Limb (tissue), 2 donors: ENCODE data around the gene SETX.
A peak's percentile ranks its signal among the peaks of the same experiment; 100 is the strongest.
"Not testable (repeated sequence)": the region's sequence is repeated elsewhere in the genome, so short reads cannot be mapped to it uniquely, and the experiment has no call there.

Experiments used
- DNase-seq, 2 donors: peaks; one replicate each; pipeline ENCODE4 v3.0.0-alpha.2; 2016; ENCODE audit errors: extremely low spot score in 2 of 2

Gene SETX, protein sequence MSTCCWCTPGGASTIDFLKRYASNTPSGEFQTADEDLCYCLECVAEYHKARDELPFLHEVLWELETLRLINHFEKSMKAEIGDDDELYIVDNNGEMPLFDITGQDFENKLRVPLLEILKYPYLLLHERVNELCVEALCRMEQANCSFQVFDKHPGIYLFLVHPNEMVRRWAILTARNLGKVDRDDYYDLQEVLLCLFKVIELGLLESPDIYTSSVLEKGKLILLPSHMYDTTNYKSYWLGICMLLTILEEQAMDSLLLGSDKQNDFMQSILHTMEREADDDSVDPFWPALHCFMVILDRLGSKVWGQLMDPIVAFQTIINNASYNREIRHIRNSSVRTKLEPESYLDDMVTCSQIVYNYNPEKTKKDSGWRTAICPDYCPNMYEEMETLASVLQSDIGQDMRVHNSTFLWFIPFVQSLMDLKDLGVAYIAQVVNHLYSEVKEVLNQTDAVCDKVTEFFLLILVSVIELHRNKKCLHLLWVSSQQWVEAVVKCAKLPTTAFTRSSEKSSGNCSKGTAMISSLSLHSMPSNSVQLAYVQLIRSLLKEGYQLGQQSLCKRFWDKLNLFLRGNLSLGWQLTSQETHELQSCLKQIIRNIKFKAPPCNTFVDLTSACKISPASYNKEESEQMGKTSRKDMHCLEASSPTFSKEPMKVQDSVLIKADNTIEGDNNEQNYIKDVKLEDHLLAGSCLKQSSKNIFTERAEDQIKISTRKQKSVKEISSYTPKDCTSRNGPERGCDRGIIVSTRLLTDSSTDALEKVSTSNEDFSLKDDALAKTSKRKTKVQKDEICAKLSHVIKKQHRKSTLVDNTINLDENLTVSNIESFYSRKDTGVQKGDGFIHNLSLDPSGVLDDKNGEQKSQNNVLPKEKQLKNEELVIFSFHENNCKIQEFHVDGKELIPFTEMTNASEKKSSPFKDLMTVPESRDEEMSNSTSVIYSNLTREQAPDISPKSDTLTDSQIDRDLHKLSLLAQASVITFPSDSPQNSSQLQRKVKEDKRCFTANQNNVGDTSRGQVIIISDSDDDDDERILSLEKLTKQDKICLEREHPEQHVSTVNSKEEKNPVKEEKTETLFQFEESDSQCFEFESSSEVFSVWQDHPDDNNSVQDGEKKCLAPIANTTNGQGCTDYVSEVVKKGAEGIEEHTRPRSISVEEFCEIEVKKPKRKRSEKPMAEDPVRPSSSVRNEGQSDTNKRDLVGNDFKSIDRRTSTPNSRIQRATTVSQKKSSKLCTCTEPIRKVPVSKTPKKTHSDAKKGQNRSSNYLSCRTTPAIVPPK (N-terminal part only)

DNA sequence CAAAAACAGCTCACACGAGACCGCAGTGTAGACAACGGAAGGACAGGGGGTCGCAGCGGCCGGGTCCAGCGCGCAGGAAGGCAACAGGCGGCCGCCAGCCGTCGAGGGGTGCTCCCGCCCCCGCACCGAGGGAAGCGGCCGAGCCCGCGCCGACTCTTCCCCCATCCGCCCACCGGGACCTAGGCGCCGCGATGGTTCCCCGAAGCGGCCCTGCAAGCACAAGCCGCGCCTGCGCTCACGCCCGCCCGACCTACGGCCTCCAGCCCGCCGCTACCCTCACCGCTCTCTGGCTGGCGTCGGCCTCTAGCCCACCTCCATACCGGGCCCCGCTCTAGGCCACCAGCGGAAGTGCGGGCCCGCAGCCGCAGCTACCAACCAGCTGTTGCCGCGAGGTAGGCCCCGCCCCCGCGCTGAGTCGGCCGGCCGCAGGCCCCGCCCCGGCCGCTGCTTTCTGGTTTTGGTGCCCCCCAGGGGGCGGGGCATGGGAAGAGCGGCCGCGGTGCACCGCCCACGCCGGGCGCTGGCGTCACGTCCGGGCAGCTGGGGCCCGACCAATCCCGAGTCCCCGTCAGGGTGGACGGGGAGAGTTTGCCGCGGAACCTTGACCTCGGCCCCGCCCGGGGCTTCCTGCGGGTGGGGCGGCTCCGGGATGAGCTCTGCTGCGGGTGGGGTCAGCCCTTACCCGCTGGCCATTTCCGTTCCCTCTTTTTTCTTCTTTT is at the start of gene SETX:
TSS of gene SETX (minus strand) at position 350 of the 719 bp plus-strand sequence. CDS start 5,558 bp downstream, outside the sequence.
- peak; percentile 98 to 99 for DNase-seq

DNA sequence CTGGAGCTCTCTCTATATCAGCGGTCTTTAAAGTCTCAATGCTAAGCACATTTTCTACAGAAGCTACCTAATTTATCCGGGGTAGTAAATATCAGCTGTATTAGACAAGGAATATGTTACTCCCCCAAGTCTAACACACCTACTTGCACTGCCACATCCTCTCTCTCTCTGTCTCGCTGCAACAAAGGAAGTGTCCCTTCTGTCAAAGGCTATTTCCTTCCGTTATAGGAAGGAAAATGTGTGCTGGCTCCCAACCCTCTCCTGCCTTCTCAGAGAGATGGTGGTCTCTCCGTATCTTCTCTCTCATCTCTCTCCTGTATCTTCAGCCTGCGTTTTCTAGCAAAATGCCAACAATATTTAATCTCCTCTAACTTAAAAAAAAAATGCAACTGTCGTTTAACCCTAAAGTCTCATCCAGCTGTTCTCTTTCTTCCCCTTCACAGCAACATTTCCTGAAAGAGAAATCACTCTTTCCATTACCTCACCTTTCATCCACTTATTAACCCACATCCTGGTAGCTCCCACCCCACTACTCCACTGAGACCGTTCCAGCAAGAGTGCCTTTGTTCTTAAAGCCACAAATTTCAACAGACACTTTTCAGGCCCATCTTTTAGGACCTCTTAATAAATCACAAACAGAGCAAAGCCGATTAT is 49.6 kb upstream of the SETX start:
- DNase-seq = no peak

DNA sequence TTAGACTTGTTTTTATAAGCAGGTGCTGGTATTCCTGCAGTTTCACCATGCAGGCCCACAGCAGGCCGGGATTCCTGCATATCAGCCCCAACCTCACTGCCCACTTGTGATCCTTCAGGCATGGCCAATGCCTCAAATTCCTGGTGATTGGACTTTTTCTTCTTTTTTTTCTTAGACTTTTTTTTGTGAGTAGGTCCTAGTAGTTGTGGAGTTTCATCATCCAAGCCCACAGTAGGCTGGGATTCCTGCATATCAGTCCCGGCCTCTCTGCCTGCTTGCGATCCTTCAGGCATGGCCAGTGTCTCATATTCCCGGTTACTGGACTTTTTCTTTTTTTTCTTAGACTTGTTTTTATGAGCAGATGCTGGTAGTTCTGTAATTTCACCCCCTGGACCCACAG is 47.0 kb upstream of the SETX start:
- DNase-seq = no peak

DNA sequence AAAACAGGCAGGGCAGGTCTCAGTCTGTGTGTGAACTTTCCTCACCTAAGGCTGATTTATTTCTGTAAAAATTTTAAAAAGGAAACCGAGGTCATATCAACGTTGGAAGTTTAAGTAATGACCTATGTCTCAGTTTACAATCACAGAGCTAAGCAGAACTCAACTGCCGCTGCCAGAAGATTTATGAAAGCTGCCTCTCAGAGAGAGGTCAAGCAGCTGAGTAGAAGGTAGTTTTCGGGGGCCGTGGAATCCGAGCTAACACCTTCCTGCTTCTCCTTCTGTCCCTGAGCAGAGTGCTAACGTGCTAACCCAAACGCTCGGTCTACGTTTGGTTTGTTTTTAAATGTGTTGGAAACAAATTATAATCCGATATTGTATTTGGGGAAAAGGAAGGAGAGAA is 40.8 kb upstream of the SETX start:
- no peak for DNase-seq

DNA sequence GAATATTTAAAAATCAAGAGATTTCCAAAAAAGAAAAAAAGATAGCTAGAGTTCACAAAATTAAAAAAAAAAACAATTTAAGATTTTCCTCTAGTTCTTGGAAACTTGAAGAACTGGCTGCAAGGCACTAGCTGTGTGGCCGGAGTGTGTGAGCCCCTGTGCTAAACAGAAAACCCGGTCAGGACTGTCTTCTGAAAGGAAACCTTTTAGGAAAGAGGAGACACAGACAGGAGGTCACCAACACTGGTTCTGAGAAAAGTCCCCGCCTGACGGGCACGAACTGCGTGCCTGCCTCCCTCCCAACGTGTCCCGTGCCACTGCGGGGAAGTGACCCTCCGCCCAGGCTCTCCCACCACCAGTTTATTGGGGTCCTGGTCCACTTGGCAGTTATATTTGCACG is 36.7 kb upstream of the SETX start:
- DNase-seq = no peak

DNA sequence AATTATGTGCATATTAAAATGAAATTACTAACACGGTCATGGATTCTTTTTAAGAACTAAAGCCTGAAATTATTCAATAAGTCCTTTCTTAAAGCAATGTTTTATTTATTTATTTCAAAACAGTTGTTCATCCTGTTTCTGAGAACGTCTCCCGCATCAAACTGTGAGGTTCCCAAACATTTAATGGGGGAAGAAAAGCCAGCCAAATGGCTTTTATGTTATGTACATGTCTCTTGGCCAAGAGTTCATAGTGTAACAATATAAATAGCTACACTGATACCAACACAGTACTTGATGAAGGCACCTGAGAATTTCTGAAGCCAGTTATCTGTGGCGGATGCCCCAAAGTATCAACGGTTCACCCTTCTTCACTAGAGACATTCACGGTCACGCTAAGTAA is 36.2 kb upstream of the SETX start:
- DNase-seq = no peak

DNA sequence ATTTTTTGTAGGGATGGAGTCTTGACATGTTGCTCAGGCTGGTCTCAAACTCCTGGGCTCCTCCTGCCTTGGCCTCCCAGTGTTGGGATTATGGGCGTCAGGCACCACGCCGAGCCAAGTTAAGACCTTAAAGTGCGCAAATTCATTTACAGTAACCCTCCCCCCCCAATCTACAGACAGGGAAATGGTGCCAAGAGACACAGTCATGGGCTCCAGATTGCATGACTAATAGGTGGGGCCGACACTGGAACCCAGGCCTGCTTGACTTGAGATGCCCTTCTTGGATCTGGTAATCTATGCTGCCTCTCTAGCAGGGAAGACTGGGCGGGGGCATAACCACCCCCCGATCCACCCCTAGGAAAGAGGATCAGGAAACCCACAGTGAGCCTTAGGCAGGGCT is 32.3 kb upstream of the SETX start:
- DNase-seq = no peak

DNA sequence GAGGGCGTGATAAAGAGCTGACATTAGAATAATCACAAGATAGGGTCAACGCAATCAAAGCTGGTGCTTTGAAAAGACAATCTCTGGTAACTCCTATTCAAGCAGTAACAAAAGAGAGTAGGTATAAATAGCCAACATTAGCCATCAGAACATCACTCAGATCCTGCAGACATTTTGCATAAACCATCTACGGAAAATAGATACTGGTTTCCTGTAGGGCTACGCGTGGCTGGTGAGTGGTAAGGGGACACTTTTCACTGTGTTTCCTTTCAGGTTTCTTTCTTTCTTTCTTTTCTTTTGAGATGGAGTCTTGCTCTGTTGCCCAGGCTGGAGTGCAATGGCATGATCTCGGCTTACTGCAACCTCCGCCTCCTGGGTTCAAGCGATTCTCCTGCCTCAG is 29.6 kb upstream of the SETX start:
- DNase-seq = no peak

DNA sequence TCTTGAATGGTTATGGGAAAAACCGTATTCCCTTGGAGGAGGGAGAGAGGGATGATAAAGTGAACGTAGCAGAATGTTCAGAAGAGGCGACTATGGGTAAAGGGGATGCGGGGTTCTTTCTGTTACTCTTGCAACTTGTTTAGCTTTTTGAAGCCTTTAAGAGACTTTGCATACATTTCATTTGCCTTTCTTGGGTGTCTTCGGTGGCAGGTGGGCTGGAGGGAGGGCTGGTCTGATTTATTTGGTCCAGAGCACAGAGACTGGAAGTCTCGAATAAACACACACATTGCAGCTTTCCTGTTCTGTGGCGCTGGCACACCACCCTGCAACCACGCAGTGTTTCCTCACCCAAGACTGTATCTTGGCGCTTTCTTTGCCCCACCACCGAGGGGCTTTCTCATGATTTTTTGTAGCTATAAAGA is 28.7 kb upstream of the SETX start:
- no peak for DNase-seq

DNA sequence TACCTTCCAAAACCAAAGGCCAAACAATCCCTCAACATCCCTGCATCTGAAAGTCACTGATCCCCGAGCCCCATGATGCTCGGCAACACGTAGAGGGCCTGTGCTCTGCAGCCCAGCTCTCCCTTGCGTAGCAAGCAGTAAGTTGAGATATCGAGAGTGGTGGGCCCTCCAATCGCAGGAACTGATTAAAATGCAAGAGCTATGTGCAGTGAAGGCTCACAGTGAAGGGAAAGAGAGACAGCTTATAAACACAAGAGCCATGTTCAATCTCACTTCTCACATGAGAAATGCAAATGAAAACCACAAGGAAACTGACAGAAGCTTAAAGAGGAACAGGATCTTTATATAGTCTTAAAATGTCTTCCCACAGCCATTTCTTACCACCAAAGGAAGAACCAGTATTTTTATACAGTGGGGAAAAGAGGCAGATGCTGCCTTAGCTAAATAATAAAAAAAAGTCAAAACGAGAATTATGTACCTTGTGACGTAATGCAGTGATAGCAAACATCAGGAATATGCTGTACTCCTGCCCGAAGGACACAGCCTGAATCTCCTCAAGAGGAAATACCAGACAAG is 27.3 kb upstream of the SETX start:
- DNase-seq = no peak

DNA sequence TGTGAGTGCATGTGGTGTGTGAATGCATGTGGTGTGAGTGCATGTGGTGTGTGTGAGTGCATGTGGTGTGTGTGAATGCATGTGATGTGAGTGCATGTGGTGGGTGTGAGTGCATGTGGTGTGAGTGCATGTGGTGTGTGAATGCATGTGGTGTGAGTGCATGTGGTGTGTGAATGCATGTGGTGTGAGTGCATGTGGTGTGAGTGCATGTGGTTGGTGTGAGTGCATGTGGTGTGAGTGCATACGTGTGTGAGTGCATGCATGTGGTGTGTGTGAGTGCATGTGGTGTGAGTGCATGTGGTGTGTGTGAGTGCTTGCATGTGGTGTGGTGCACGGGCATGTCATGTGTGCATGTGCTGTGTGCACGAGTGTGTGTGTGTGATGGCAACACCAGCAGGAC is 23.6 kb upstream of the SETX start:
- DNase-seq = not testable (repeated sequence)

DNA sequence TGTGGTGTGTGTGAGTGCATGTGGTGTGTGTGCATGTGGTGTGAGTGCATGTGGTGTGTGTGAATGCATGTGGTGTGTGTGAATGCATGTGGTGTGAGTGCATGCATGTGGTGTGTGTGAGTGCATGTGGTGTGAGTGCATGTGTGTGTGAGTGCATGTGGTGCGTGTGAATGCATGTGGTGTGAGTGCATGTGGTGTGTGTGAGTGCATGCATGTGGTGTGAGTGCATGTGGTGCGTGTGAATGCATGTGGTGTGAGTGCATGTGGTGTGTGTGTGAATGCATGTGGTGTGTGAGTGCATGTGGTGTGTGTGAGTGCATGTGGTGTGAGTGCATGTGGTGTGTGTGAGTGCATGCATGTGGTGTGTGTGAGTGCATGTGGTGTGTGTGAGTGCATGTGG is 23.0 kb upstream of the SETX start:
- not testable (repeated sequence) for DNase-seq

DNA sequence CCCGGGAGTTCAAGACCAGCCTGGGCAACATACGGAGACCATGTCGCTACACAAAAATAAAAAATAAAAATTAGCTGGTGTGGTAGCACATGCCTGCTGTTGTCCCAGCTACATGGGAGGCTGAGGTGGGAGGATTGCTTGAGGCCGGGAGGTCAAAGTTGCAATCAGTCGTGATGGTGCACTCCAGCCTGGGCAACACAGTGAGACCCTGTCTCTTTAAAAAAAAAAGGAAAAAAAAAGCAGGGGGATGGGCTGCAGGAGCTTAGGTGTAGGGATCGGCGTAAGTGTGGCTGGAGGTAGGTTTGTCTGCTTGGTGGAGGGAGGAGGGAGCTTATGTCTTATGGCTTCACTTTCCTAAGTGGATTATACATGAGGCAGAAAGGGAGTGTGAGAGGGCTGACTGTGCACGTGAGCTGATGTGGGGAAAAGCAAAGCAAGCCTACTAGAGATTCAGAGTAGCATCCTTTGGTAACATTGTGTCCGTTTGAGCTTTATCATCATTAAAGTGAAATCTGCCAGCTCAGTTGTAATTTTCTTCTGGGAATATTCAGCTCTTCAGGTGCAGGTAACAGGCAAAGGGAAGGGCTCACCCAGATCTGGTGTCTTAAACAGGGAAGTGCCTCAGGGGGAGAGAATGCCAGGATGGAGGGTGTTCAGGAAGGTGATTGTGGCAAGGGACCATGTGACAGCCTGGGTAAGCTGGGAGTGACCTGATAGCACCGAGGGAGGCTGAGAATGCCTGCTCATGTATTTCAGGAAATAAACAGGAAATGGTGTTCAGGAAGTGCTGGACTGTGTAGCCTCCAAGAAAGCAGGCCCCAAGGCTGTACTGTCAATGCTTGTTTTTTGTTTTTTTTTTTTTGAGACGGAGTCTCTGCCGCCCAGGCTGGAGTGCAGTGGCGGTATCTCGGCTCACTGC is 17.6 kb upstream of the SETX start:
- no peak for DNase-seq

DNA sequence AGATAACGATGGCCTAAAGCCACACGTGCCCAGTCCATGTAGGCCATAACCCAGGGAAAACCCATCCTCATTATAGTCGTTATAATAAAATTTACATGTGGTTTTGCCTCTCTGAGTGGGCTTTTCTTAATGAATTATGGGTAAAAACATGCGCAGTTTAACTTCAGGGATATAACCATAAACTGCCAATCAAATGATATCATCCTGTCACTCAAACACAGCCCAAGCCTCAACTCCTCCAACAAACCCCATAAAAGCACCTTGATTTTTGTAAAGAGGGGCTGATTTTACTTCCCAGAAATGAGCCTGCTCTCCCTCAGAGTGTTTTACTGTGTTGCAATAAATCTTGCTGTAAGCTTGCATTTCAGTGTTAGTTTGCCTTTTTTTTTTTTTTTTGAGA is 15.8 kb upstream of the SETX start:
- DNase-seq = no peak

DNA sequence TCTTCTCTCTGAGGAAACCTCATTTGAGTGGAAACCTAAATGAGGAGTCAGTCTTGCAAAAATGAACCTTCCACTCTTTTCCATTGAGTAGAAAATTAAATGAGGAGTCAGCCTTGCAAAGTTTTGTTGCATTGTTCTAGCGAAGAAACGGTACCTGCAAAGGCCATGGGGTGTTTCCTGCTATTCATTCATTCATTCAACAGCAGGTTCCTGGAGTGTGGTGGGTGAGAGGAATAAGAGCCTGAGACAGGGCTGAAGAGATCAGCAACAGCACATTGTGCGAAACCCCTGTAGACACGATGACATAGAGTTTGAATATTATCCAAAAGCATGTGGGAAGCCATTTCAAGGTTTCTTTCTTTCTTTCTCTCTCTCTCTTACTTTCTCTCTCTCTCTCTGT is 14.6 kb upstream of the SETX start:
- DNase-seq = no peak

DNA sequence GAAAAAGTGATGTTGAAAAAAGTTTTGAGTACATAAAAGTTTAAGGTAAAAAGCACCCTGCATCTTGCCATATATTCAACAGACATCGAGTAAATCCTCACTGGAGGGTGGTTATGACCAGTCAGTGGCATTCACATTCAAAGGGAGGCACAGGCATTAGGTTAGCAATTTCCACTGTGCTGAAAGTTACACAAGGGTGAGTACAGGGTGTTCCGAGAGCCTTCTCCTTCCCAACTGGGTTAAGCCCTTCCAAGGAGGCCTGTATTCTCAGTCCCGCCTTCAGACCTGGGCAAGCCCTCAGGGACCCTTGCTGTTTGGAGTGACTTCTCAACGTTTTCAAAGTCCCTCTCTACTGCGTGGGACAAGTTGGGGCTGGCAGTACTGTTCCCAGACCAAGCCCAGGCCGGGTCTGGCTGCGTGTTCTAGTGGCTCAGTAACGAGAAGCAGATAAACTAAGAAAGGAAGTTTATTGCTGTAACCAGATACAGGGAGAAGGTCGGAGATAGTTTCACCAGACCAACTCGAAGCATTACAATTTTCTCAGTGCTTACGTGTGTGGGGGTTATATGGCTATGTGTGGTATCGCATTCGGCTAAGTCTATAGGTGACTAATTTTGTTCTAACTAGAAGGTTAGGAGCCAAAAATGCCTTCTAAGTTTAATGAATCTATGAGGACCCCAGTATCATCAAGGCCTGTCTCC is 13.0 kb upstream of the SETX start:
- no peak for DNase-seq

DNA sequence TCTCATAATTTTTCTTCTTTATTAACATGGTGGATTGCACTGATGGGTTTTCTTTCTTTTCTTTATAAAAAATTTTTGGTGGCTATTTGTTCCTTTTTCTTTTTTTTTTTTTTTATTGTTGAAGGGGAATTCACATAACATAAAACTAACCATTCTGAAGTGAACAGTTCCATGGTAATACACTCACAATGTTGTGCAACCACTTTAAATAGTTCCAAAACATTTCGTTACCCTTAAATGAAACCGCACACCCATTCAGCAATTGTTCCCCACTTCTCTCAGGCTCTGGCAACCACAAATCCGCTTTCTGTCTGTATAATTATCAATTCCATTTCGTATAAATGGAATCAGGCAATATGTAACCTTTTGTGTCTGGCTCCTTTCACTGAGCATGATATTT is 11.7 kb upstream of the SETX start:
- no peak for DNase-seq

DNA sequence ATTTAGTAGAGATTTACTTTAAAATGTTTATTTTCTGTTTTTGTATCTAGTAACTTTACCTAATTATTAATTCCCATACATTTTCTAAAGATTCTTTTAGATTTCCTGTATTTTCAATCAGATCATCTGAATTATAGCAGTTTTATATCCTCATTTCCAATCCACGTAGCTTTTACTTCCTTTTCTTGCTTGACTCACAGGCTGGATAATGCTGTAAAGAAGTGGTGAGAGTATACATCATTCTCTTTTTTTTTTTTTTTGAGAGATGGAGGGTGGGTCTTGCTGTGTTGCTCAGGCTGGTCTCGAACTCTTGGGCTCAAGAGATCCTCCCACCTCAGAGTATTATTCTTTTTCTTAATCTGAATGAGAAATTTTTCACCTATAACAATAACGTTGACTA is 11.2 kb upstream of the SETX start:
- no peak for DNase-seq

DNA sequence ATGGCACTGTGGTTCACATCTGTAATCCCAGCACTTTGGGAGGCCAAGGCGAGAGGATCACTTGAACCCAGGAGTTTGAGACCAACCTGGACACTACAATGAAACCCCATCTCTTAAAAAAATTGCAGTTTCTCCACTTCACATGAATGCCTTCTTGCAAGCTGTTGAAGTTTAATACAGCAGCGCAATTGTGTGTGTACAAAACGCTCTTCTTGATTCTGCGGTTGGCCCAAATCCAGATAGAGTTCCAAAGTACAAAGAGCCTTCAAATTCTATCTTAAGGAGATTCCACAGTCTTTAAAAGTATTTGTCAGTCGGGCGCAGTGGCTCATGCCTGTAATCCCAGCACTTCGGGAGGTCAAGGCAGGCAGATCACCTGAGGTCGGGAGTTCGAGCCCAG is 9.3 kb upstream of the SETX start:
- DNase-seq = no peak
